HK-2 (cell line): ENCODE measurements around the gene PCK1.

Source experiments
- DNase-seq: peaks from one replicate; pipeline ENCODE4 v3.0.0-alpha.2; 2018; ENCODE audit not compliant: unreplicated experiment

Gene PCK1

DNA sequence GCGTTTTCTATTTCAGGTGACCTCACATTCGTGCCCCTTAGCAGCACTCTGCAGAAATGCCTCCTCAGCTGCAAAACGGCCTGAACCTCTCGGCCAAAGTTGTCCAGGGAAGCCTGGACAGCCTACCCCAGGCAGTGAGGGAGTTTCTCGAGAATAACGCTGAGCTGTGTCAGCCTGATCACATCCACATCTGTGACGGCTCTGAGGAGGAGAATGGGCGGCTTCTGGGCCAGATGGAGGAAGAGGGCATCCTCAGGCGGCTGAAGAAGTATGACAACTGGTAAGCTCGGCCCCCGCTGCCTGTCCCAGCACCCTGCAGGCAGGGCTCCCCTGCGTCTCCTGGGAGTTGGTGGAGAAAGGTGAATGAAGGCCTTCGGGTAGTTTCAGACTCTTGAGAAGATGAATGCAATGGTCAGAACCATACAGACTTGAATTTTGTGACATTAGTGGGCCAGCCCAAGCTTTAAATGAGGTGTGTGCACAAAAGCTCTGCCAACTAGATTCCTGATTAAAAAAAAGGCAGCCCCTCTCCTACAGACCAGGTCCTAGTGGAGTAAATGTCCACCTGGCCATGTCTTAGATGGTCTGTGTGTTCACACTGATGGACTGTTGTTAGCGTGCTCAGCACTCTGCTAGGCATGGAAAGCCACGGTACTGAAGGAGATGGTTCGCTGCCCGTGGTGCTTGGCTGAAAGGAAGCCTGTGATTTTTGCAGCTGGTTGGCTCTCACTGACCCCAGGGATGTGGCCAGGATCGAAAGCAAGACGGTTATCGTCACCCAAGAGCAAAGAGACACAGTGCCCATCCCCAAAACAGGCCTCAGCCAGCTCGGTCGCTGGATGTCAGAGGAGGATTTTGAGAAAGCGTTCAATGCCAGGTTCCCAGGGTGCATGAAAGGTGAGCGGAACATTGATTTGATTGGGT lies 708 bp downstream of the PCK1 start:
- no peak for DNase-seq

DNA sequence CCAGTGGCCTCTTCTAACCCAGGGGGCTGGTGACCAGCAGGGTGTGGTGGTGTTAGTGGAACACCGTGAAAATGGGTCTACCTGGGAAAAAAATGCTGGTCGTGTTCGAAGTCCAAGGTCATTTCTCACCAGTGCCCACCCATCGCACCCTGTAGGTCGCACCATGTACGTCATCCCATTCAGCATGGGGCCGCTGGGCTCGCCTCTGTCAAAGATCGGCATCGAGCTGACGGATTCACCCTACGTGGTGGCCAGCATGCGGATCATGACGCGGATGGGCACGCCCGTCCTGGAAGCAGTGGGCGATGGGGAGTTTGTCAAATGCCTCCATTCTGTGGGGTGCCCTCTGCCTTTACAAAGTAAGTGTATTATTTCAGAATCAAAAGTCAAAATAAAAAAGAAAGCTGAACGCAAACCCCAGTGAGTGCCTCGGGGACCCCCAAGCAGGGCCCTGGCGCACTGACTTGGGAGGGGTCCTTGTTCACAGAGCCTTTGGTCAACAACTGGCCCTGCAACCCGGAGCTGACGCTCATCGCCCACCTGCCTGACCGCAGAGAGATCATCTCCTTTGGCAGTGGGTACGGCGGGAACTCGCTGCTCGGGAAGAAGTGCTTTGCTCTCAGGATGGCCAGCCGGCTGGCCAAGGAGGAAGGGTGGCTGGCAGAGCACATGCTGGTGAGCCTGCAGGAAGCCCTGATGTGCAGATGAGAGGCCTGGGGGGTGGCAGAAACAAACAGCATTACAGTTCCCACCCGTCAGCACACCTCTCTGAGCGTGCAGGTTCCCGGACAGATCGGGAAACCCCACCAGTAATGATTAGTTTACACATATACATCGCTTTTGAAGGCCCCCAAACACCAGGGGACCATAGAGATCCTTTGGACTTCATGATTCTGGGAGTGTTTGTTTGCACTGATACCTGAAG lies 1.9 kb downstream of the PCK1 start:
- no peak for DNase-seq

DNA sequence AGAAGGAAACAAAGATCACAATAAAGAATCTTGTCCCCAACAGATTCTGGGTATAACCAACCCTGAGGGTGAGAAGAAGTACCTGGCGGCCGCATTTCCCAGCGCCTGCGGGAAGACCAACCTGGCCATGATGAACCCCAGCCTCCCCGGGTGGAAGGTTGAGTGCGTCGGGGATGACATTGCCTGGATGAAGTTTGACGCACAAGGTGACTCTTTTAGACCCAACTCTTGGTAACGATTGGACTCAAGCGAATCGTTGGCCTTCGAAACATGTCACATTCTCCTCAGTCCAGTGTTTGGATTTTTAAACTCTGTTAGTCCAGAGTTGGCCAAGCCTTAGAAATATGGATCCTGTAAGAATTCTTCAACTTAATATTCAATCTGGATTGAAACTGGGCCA lies 2.6 kb downstream of the PCK1 start:
- DNase-seq: no peak

DNA sequence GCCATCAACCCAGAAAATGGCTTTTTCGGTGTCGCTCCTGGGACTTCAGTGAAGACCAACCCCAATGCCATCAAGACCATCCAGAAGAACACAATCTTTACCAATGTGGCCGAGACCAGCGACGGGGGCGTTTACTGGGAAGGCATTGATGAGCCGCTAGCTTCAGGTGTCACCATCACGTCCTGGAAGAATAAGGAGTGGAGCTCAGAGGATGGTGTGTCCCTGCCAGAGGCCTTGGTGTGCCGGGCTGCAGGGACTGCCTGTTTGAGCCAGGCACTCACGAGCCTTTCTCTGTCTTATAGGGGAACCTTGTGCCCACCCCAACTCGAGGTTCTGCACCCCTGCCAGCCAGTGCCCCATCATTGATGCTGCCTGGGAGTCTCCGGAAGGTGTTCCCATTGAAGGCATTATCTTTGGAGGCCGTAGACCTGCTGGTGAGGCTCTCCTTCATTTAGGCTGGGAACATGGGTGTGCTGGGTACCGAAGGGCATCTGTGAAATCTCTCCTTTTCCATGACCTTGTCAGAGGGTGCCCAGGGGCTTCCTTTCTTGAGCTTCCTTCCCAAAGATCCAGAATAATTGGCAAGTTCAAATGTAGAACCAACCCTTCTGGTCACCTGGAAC lies 3.4 kb downstream of the PCK1 start:
- DNase-seq: no peak

DNA sequence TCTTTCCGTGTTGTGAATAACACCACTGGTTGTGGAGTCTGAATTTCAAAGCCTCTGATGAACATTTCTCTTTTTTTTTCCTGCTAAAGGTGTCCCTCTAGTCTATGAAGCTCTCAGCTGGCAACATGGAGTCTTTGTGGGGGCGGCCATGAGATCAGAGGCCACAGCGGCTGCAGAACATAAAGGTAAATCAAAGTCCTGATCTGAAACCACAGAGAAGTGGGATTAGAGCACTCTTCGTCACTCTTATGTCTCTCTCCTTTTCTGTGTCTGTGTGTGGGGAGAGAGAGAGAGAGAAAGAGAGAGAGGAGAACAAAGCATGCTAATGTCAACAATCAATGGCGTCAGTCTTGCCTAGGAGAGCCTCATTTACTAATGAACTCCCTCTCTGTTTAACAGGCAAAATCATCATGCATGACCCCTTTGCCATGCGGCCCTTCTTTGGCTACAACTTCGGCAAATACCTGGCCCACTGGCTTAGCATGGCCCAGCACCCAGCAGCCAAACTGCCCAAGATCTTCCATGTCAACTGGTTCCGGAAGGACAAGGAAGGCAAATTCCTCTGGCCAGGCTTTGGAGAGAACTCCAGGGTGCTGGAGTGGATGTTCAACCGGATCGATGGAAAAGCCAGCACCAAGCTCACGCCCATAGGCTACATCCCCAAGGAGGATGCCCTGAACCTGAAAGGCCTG lies 4.2 kb downstream of the PCK1 start:
- no peak for DNase-seq

DNA sequence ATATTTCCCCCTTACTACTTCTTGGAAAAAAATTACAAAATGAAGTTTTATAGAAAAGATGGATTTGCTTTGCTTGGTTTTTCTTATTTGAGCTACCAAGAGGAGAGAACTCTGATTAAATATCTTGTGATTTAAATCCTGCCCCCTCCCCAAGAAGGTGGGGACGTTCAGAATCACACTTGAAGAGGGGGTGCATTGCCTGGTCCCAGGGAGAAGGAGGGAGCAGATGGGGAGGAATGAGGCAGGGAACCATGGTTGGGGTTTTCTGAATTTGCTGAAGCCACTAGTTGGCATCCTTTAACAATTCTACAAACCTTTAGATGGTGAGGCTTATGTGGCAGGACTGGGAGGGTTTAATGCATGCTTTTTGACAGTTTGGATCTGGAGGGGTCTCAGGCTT lies 5.5 kb downstream of the PCK1 start:
- DNase-seq: no peak

DNA sequence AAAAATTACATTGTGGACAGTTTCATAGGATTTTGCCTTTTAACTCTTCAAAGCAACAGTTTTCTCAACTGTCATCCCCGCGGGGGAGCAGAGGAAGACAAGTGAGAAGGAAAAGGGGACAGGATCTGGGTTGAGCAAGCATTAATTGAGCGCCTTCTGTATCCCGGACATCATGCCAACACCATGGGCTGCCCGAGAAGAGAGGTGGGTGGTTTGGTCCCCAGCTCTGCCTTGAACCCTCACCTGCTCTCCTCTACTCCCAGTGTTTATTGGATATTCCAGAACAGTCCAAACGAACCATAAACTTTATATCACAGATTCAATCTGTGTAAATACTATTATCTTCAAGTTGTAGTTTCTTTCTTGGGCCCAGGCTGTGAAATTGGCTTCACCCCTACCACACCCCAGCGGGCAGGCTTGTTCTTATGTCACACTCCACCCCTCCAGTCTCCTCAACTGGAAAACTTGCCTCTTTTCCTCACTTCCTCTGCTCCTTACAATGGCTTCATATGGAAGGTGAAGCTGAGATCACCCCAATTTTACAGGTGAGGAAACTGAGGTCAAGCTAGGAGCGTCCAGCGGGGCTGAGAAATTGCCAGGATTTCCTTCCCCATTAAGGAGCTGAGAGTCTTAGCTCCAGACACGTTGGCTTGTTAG lies 6.0 kb downstream of the PCK1 start:
- no peak for DNase-seq

DNA sequence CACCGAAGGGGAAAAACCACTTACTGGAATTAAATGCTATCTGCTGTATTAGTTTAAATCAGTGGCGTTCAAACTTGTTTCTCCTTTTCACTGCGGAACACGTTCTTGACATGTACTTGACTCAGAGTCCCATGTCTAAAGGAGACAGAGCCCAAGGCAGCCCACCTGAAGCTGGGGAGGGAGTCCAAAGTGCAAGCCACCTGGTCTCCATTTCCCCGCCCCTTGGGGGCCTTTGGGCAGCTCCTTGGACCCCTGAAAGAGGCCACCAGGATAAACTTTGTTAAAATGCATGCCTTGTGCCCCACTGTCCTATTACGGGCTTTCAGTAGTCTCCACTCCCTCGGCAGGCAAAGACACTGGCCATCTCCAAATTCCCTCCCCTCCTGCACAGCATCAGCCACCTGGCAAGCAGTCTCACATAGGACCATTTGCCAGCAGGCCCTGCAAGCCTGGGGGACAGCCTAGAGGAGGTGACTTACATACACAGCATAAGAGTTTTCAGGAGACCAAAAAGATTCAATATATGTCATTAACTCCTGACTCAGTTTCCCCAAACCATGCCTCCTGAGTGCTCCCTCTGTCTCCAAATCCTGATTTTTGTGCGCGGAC lies 6.7 kb downstream of the PCK1 start:
- DNase-seq: no peak

DNA sequence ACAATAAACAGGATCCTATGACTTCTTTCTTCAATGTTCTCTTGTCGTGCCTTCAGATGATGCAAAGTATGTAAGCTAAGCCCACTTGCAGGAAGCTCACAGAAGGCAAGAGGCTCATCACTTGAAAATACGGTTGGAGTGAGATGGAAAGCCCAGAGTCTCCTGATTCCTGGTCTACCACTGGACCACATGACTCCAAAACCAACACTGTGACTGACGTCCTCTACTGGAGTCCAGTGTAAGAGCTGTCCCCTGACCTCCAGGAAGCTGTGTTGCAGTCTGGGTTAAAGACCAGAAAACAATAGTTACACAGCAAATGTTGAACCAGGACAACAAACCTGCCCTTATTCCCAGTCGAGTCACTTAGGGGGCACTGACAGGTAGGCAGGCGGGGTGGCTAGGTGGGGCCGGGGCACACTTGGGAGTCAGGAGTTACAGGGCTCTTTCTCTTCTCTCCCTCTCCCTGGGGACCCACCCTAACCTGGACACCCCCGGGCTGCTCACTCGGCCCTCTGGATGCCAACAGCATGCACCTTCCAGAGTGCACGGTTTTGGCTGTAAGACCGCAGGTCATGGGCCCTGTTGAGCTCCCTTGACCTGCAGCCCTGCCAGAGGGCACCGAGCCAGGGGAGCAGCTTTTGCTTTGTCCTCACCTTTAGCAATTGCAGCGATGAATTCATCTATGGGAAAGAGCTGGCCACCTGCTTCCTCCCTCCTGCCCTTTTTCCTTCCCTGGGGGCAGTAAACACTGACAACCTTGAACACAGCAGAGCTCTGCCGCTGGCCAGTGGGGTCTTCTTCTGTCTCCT lies 7.4 kb downstream of the PCK1 start:
- no peak for DNase-seq

DNA sequence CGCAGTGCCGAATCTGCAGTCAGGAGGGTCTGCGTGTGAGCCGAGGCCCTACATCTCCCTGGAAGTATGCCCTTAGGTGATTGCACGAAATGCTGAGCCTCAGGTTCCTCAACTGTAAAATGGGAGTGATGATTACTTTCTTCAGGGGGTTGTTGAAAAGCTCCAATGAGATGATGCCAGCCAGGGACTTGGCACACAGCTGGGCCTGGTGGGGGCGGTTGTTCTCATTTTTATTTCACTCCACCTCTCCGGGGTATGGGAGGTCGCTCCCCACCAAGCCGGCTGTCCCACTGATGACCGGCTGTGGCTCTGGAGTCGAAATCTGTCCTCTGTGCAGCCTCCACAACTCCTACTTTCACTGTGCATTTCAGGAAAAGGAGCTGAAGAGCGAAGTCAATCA lies 8.1 kb downstream of the PCK1 start:
- DNase-seq: no peak

DNA sequence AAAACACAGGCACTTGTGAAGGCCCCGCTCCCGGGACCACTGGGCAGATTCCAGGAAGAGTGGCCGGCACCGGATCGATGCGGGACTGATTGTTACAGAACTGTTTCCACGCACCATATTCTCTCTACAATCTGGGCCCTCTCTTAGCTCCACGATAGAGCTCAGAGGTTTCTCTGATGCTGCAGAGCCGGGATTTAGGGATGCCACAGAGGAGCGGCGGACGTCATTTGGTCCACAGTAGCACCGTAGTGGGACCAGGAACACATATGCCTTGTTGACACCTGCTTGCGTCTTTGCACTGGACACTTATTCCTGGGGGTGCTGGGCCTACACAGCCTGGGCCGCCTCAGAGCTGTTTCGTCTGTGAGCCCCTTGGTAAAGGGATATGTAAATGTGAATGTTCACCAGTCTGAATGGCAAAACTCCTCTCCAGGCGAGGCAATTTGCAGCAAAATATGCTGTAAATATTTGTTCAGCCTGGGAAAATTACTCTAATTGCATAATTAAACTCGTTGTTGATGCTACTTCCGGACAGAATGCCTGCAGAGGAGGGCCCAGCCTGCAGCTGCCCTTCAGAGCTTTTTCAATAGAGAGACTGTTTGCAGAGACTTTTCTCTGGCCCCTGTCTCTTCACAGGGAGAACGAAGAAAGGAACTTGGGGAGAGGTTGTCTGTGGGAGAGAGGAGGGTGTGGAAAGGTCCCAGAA lies 9.4 kb downstream of the PCK1 start:
- no peak for DNase-seq

DNA sequence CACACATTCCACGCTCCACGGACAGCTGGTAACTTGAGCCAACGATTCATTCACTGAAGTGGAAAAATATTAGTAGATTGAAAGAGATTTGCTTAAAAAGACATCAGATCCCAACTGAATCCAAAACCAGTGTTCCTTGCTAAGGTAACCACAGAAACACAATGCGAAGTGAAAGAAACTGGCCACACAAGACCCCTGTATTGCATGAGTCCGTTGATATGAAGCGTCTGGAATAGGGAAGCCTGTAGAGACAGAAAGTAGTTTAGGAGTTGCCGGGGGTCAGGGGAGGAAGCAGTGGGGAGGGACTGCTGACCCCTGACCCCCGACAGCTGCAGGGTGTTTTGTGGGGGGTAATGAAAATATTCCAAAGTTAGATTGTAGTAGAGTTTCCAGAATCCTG lies 10.0 kb downstream of the PCK1 start:
- DNase-seq: no peak

DNA sequence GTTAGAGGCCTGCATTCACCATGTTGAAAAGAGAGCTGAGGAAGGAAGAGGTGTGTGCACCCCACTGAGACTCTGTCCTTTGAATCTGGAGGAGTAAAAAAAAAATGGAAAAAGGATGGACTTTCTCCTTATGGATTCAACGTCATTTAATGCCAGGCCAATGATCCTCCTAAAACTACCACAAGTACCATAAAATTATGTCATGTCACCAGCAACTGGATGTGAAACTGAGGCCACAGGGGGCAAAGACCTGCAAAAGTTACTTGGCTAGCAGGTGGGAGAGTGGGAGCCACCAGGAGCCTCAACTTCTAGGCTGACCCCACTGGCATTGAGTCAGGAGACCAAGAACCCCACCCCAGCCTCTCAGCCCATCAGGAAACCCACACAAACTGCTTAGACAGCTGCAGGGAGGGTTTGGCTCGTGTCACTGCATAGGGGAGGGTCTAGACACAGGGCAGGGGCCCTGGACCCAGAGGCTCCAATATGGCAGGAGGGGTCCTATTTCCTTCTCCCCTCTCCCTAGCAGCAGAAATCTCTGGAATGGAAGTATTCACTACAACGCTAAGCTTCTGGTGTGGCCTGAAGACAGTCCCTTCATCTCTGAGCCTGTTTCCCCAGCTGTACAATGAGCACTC lies 11.0 kb downstream of the PCK1 start:
- DNase-seq: no peak

DNA sequence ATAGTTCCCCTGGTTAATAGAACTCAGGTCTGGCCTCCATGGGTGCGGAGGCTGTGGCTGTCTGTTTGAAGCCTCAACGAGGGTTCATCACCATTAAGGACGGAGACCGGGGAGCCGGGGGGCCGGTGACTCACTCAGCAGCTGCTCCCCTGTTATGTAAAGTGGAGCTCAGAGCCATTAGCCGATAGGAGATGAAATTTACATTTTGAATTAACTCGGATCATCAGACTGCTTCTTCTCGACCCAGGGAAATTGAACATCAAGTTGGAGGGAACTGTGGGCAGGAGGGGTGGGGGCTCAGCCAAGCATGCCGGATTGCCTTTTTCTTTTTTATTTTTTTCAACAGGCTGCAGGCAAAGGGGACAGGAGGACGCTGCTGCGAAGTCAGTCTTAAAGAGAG lies 12.3 kb downstream of the PCK1 start:
- DNase-seq: no peak

DNA sequence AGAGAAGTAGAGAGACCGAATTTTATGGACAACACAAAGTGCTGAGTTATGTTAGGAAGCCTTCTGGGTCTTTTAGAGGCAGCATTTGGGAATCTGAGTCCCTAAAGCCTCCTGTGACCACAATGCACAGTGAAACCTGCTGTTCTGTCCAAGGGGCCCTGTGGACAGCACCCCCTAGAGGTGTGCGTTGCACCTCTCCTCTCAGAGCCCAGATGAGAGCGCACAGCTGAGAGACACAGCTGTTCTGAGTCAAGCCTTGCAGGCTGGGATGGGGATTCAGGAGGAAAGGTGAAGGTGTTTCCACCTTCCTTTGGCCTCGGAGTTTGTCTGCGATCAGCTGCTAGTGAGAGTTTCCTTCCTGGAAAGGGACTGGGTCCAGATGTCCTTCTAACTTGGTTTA lies 13.0 kb downstream of the PCK1 start:
- DNase-seq: no peak

DNA sequence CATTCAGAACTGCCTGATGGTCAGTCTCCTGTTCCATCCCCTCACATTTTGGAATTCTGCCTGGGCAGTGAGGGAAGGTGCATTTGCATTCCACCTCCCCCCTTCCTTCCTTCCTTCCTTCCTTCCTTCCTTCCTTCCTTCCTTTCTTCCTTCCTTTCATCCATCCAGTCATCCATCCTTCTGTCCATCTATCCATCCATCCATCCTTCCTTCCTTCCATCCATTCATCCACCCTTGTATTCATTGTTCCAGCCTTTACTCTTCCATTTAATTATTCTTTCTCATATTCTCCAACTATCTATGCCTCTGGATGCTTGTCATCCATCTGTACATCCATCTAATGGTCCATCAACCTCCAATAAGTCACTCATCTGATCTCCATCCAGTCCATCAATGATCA lies 14.0 kb downstream of the PCK1 start:
- DNase-seq: no peak

DNA sequence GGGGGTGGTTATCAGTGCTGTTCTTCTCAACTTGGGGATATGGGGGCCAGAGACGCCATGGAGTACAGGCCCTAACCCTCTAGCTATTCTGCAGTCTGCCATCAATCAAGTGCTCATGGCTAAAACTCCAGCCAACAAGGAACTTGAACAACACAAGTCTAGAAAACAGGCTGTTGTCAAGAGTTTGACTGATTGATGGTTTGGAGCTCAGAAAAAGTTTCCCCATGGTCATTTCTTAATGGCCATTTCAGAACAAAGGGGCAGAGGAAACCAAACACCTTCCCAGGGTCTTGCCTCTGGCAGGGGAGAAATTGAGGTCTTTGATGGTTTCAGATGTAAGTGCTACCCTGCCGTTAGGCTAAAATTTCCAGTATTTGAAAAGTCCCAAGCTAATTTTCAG lies 15.1 kb downstream of the PCK1 start:
- no peak for DNase-seq

DNA sequence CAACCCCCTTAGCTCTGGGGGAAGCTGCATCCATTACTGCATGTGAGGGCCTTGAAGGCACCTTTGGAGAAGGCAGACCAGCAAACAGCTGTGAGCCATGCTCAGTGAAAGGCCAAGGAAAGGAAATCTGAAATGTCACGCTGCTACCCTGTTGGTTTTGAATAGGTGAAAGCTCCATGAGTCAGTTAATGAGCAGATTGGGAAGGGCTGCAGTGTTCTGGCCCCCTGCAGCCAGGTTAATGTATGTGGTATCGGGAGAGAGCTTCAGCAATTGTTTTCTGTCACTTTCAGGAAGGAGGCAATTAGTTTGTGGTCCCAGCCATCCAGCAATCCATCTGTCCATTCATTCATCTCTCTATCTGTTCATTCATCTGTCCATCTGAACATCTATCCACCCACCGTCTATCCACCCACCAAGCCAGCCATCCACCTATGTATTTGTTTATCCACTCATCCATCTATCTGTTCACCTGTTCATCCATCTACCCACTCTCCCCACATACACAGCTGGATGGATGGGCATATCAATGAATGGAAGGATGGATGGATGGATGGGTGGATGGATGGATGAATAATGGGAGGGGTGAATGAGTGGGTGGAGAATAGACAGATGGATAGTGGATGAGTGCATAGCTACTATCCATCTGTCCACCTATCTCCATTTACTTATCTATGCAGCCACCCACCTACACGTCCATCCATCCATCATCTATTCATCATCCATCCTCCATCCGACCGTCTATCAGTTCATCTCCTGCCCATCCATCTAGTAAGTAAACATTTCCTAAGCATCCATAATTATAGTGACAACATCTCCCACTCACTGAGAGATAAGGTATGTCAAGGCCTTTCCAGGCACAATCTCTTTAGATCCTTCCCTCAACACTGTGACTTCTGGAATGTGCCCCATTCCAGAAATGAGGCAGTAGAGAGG lies 16.0 kb downstream of the PCK1 start:
- DNase-seq: no peak
